CD4-positive, alpha-beta T cell treated with Interleukin-15 for 1 hour (primary cell): ENCODE data around the gene ST6GALNAC4.
A peak's percentile ranks its signal among the peaks of the same experiment; 100 is the strongest.

Experiments used
- DNase-seq: peaks from one replicate; pipeline ENCODE4 v3.0.0-alpha.2; 2020

ST6GALNAC4 gene

GRCh38 chr9:127910613-127911205 is 6.1 kb downstream of the ST6GALNAC4 start:
- no peak for DNase-seq

DNA sequence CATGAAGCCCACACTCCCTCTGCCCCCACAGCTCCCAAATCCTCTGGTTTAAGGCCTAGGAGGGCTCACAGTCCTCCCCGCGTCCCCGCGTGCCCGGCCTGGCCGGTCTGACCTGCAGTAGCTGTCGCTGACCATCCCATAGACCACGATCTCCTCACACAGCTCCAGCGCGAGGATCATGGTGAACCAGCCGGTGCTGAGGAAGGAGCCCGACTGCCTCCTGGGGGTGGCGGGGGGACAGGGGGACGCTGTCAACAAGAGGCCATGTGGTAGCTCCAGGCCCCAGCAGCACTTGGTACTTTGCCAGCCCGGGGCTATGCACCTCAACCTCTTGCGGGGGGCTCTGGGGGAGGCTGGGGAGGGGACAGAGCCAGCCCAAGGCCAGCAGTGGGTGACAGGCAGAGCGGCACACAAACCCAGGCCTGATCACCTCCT is 7.0 kb downstream of the ST6GALNAC4 start:
- DNase-seq = no peak

DNA sequence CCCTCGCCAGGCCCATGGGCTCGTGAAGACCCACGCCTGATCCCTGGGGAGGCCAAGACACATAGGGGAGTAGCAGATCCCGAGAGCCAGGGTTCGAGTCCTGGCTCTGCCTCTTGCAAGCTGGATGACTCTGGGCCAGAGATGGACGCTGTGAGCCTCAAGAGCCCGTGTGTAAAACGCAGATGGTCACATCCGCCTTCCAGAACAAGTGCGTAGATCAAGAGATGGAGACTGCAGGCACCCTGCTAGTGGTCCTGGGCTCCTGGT is 8.2 kb downstream of the ST6GALNAC4 start:
- DNase-seq = no peak

GRCh38 chr9:127907867-127908659 is 8.8 kb downstream of the ST6GALNAC4 start:
- DNase-seq = no peak

DNA sequence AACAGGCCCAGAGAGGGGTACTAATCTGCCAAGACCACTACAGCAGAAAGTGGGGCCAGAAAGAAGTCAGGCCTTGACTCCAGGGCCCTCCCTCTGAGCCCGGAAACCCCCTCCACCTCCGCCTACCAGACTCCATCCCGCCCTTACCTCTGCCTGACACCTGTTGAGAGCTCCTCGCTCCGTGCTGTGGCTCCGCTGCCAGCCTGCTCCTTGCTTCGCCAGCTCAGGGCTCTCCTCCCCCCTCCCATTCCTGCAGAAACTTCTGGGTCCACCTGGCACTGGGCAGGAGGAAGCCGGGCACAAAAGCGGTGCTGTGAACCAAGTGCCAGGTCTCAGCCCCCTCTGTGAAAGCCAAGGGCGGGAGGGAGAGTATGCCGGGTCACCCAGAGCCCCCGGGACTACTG is 11.1 kb downstream of the ST6GALNAC4 start:
- DNase-seq = peak; percentile 86

GRCh38 chr9:127905004-127905728 is 11.7 kb downstream of the ST6GALNAC4 start:
- DNase-seq = peak; percentile 83

DNA sequence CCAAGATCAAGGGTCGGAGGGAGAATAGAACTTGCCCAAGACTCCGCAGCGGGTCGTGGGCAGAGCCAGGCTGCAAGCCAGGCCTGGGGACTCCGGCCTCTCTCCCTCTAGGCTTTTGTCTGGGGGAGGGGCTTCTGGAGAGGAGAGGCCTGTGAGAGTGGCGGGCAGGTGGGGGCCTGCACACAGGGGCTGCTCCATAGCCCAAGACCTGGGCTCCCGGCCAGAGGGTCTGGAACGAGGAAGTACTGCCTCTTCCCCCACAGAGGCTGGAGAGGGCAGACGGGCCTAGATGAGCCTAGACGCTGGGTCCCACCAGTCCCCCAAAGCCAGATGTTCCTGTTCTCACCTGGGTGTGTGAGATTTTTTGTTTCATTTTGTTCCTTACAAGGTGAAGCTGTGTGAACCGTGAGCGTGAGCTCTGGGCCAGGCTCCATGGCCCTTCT is 12.3 kb downstream of the ST6GALNAC4 start:
- no peak for DNase-seq

DNA sequence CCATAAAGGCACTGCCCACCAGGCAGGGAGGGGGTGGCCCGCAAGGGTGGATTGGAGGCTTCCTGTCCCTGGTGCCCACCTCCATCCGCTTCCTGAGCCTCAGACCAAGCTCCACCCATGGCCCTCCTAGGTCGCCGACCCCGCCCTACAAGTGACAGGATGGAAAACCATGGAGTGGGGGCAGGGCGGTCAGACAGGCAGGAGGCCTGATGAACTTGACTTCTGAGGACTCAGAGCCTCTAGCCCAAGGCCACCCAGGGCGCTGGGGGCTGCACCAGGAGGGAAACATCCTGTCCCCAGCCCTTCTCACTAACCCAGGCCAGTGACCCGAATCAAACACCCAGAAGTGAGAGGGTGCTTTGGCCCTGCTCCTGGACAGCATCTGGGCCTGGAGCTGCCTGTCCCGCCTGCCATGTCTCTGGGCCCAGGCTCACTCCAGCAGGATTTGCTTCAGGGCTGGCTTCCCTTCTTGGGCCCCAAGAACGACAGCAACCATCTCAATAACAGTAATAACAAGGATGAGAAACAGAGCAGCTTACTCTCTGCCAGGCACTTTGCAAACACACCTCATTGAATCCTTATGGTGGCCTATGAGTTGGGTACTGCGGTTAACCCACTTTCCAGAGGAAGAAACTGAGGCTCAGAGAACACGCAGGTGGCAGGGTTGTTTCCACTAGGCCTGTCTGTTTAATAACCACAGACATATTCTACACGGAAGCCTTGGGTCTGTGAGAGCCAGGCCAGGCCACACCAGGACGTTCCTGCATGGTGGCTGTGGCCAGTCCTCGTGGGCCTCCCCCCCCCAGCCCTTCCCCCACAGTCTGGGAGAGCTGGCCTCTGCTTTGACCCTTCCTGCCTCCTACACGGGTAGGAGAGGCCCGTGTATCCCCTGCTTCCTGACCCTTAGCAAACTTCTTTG is 13.0 kb downstream of the ST6GALNAC4 start:
- DNase-seq = peak; percentile 75

DNA sequence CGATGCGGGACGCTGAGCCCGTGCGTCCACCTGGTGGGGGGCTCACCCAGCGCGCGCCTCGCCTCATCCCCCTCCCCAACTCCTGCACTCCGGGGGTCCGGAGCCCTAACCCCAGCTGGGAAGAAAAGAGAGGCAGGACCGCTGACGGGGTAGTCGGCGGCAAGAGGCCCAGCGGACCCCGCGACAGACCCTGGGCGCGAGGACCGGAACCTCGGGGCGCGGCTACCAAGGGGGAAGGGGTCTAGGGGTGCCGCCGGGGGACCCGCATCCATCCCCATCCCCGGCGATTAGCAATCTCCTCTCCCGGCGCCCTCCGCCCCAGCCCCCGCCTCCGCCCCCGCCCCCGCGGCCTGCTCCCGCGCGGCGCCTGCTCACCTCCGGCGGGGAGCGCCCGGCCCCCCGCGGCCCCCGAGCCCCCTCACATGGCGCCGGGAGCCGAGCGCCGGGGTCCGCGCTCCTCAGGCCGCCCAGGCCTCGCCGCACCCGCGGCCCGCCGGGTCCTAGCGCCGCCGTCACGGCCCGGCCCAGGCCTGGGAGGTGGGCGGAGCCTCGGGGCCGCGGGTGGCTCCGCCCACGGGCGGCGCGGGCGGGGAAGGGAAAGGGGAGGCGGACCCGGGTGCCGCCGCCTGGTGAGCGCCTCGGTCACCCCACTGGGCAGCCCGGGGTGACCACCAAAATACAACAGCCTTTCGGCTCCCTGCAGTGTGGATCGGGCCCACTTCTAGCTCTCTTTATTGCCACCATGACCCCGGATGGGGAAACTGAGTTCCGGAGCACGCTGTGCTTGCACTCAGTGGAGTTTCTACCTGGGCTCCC is 17.5 kb downstream of the ST6GALNAC4 start, which contains the start of gene ST6GALNAC6:
ST6GALNAC6 (minus strand) TSS at position 476 of the 816 bp plus-strand sequence. CDS start 1,622 bp downstream, outside the sequence.
- DNase-seq = peak; percentile 71

DNA sequence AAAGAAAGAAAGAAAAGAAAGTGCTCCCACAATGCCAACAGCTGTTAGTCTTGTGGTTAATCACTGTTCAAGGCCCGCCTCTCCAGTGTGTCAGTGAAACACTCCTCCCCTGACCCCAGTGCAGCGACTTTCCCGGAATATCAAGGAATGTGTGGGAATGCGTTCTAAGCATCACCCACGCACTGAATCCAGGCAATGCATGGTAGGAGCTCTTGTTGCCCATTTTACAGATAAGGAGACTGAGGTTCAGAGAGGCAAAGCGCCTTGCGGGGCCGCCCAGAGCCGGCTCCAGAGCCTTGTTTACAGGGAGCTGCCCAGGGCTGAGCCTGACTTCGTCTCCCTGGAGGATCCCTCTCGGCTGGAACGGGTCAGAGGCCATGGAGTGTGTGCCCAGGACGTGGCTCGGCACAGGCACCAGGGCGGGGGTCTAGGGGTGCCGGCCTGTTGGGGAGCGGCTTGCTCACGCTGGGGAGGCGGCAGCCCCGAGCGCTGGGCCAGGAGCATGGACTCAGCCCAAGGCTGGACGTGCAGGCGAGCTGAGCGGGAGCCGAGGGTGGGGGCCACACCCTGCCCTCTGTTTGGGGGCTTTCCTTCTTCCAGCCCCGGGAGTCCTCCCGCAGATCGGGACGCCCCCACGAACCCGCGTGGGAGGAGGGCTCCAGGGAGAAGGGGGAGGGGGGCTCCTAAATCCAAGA is 18.3 kb downstream of the ST6GALNAC4 start:
- no peak for DNase-seq

DNA sequence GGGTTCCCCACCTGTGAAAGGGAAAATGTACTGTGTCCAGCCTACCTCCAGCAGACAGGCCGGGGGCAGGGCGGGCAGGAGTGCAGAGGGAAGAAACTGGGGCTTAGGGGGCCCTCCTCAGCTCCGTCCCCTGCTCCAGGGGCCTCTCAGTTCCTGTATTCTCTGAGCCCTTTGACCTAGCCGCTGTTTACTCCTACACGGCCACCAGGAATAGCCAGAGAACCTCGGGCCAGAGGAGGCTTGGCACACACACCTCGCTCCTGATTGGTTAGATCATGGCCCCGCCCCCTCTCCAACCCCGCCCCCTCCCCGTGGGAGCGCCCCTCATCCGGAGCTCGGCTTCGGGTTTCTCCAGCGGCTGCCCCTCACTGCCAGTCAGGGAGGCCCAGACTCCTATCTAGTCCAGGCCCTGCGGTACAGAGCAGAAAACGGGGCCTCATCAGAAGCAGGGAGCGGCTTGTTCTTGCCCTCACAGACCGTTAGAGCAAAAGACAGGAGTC is 19.6 kb downstream of the ST6GALNAC4 start:
- DNase-seq = peak; percentile 42

GRCh38 chr9:127896395-127897192 is 20.2 kb downstream of the ST6GALNAC4 start:
- DNase-seq = no peak

- DNase-seq = no peak
These were observed 21.0 kb downstream of the ST6GALNAC4 start for GRCh38 chr9:127895811-127896210.

- DNase-seq = no peak
These were observed 23.4 kb downstream of the ST6GALNAC4 start for GRCh38 chr9:127893392-127893791.

DNA sequence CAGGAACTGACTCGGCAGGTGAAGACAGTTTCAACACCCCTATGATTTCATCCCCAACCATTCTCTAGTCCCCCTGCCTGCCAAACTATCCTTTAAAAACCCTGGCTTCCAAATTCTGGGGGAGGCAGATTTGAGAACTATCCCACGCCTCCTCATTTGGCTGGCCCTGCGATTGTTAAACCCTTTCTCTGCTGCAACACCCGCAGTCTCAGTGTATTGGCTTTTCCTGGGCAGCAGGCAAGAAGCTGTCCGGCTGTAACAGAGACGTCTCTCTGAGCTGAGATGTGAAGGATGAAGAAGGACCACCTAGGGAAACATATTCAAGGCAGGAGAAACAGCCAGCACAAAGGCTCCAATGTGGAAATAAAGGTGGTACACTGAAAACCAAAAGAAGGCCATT is 24.0 kb downstream of the ST6GALNAC4 start:
- DNase-seq = no peak

- DNase-seq = no peak
These were observed 26.8 kb downstream of the ST6GALNAC4 start for GRCh38 chr9:127890053-127890452.

- DNase-seq = no peak
These were observed 29.0 kb downstream of the ST6GALNAC4 start for GRCh38 chr9:127887792-127888191.

GRCh38 chr9:127886401-127886972 is 30.4 kb downstream of the ST6GALNAC4 start:
- no peak for DNase-seq

GRCh38 chr9:127885508-127886281 is 31.1 kb downstream of the ST6GALNAC4 start:
- no peak for DNase-seq
